ENCODE data around the gene PTCD2.
"Not testable (repeated sequence)": the region's sequence is repeated elsewhere in the genome, so short reads cannot be mapped to it uniquely, and the experiment has no call there.

Gene PTCD2

GRCh38 chr5:72319976-72320752, at the start of gene PTCD2, which contains the start of gene MRPS27:
TSS of gene PTCD2 (plus strand) at chr5:72320373. CDS start at chr5:72320383, 10 bp downstream.
TSS of gene MRPS27 (minus strand) at chr5:72320240. CDS start at chr5:72320221, 19 bp downstream.
- peak; percentile 100 for DNase-seq

- no peak for DNase-seq
These were observed 48.5 kb upstream of the PTCD2 start for GRCh38 chr5:72271702-72272101.

GRCh38 chr5:72272398-72272797, 47.8 kb upstream of the PTCD2 start:
- no peak for DNase-seq

GRCh38 chr5:72273547-72273946, 46.6 kb upstream of the PTCD2 start:
- DNase-seq, result no peak

- DNase-seq, result no peak
These were observed 43.9 kb upstream of the PTCD2 start for GRCh38 chr5:72276219-72276752.

- DNase-seq, result no peak
These were observed 39.5 kb upstream of the PTCD2 start for GRCh38 chr5:72280581-72281069.

- DNase-seq, result no peak
These were observed 38.8 kb upstream of the PTCD2 start for GRCh38 chr5:72281430-72281763.

- DNase-seq, result no peak
These were observed 38.2 kb upstream of the PTCD2 start for GRCh38 chr5:72281764-72282499.

- DNase-seq, result no peak
These were observed 37.3 kb upstream of the PTCD2 start for GRCh38 chr5:72282878-72283277.

- no peak for DNase-seq
These were observed 36.8 kb upstream of the PTCD2 start for GRCh38 chr5:72283358-72283757.

GRCh38 chr5:72284559-72285423, 35.4 kb upstream of the PTCD2 start:
- DNase-seq, result no peak

GRCh38 chr5:72285424-72285821, 34.8 kb upstream of the PTCD2 start:
- DNase-seq, result no peak

GRCh38 chr5:72286798-72287197, 33.4 kb upstream of the PTCD2 start:
- DNase-seq, result no peak

GRCh38 chr5:72288924-72289323, 31.2 kb upstream of the PTCD2 start:
- peak; percentile 34 for DNase-seq

- no peak for DNase-seq
These were observed 29.6 kb upstream of the PTCD2 start for GRCh38 chr5:72290356-72291133.

- DNase-seq, result peak; percentile 42
These were observed 28.6 kb upstream of the PTCD2 start for GRCh38 chr5:72291601-72292000.

- DNase-seq, result no peak
These were observed 27.8 kb upstream of the PTCD2 start for GRCh38 chr5:72292411-72292810.

- DNase-seq, result peak; percentile 82
These were observed 26.6 kb upstream of the PTCD2 start for GRCh38 chr5:72293495-72294055.

- DNase-seq, result no peak
These were observed 25.7 kb upstream of the PTCD2 start for GRCh38 chr5:72294473-72294872.

- DNase-seq, result no peak
These were observed 24.6 kb upstream of the PTCD2 start for GRCh38 chr5:72295539-72295938.

- no peak for DNase-seq
These were observed 23.9 kb upstream of the PTCD2 start for GRCh38 chr5:72296256-72296655.

- not testable (repeated sequence) for DNase-seq
These were observed 22.0 kb upstream of the PTCD2 start for GRCh38 chr5:72298136-72298535.

Measured in RPMI8226 (cell line).